AG08396 (cell line): ENCODE results near the gene ACSF2.

Experiments used
- DNase-seq: peaks from one replicate; pipeline ENCODE4 v3.0.0; 2012; ENCODE audit warnings: low spot score, mixed read lengths

Gene ACSF2

GRCh38 chr17:50478391-50479381 is 52.7 kb downstream of the ACSF2 start, which contains the start of gene RSAD1:
RSAD1 (plus strand) TSS chr17:50478860; CDS start chr17:50478885, 25 bp downstream.
- DNase-seq: peak; percentile 91

- peak; percentile 90 for DNase-seq
Measured at GRCh38 chr17:50479522-50480141, 53.6 kb downstream of the ACSF2 start.

- DNase-seq: no peak
Measured at GRCh38 chr17:50480142-50480764, 54.2 kb downstream of the ACSF2 start.

- no peak for DNase-seq
Measured at GRCh38 chr17:50480854-50481490, 55.0 kb downstream of the ACSF2 start.

GRCh38 chr17:50481648-50482047 is 55.6 kb downstream of the ACSF2 start:
- DNase-seq: no peak

- no peak for DNase-seq
Measured at GRCh38 chr17:50482110-50482509, 56.1 kb downstream of the ACSF2 start.

- peak; percentile 92 for DNase-seq
Measured at GRCh38 chr17:50482516-50482915, 56.5 kb downstream of the ACSF2 start.

GRCh38 chr17:50483266-50483665 is 57.2 kb downstream of the ACSF2 start:
- DNase-seq: no peak

GRCh38 chr17:50484386-50485155 is 58.6 kb downstream of the ACSF2 start:
- DNase-seq: no peak

- DNase-seq: no peak
Measured at GRCh38 chr17:50487213-50488096, 61.4 kb downstream of the ACSF2 start.

GRCh38 chr17:50488880-50489279 is 62.9 kb downstream of the ACSF2 start:
- DNase-seq: no peak

GRCh38 chr17:50491505-50491904 is 65.5 kb downstream of the ACSF2 start:
- no peak for DNase-seq

- no peak for DNase-seq
Measured at GRCh38 chr17:50492214-50492613, 66.2 kb downstream of the ACSF2 start.

GRCh38 chr17:50493744-50494143 is 67.7 kb downstream of the ACSF2 start:
- no peak for DNase-seq

- no peak for DNase-seq
Measured at GRCh38 chr17:50495217-50495823, 69.3 kb downstream of the ACSF2 start.

- no peak for DNase-seq
Measured at GRCh38 chr17:50495918-50496317, 69.9 kb downstream of the ACSF2 start.

- no peak for DNase-seq
Measured at GRCh38 chr17:50498021-50498874, 72.2 kb downstream of the ACSF2 start.

- DNase-seq: no peak
Measured at GRCh38 chr17:50499270-50499669, 73.3 kb downstream of the ACSF2 start.

- DNase-seq: no peak
Measured at GRCh38 chr17:50499721-50500120, 73.7 kb downstream of the ACSF2 start.
